Liver (tissue), 3 donors: ENCODE results near the gene NEK6.

Experiments
- CTCF ChIP-seq: fragments of 150-350 bp; IDR thresholded peaks from 2 replicates; pipeline ENCODE4 v1.5.1; 2017; ENCODE audit warnings: improper control_type of control experiment, low read depth, low read length; ENCODE audit not compliant: missing input control
- RAD21 ChIP-seq, 2 donors: IDR thresholded peaks; 2 replicates each; pipeline ENCODE4 v1.6.1; 2016; ENCODE audit warnings: antibody characterized with exemption in 2 of 2, mild to moderate bottlenecking in 2 of 2
- REST ChIP-seq: IDR thresholded peaks from 2 replicates; pipeline ENCODE4 v1.6.1; 2016; ENCODE audit warnings: antibody characterized with exemption, mild to moderate bottlenecking
- TAF1 ChIP-seq: conservative IDR thresholded peaks from 2 replicates; pipeline ENCODE4 v1.6.1; 2016; ENCODE audit warnings: antibody characterized with exemption, mild to moderate bottlenecking
- donor health status: healthy.
- donor health status: healthy.

GRCh38 chr9:124254261-124254682 lies 3.5 kb upstream of the NEK6 start:
- TF ChIP-seq TAF1, result no peak
- no peak for TF ChIP-seq RAD21 (IDR thresholded peaks at IDR 0.05)
- TF ChIP-seq REST, result no peak
- no peak for TF ChIP-seq CTCF
